ENCODE data around the gene ALPI.

DNA sequence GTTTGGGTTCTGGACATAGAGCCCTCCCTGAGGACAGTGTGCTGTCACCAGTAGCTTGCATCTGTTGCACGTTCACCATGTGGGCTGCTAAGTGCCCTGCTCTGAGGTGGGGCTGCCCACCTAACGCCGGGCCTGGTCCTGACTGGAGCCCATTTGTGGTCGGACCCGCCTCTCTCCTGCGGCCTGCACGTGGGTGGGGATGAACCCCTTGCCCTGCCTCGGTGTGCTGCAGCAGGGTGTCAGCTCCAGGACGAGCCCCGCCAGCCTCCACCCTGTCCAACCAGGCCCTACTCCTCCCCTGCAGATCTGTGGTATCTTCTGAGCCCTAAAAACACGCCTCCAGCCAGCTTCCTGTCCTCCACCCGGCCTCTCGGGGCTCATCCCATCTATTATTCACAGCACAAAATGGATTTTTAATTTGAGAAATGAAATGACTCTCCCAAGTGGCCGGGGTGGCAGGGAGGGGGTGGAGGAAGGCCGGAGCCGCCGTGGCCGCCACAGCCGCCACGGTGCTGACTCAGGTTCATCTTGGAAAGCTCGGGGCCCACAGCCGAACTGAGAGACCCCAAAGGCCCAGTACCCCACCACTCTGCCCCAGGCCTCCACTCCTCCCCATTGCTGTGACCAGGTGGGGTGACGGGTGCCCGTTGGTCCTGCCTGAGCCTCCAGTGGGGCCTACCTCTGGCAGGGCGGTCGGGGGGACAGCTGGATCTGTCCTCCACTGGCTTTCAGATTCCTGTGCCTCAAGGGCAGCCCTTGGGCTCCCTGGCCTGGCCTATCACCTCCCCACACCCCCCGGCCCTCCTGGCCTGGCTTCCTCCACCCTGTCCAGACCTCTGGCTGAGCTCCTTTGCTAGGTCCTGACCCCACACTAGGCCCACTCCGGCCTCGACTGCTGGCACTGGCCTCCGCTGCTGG is 34.5 kb downstream of the ALPI start:
- no peak for TF ChIP-seq CTCF (IDR thresholded peaks at IDR 0.05)
- no peak for TF ChIP-seq EZH2phosphoT487 (IDR thresholded peaks at IDR 0.05)
- no peak for TF ChIP-seq EZH2 (IDR thresholded peaks at IDR 0.05)
